GM19025 (cell line): ENCODE results near the gene PALM3.

Experiments used
- ATAC-seq: cut with Tn5 transposase; IDR thresholded peaks from one replicate; pipeline ENCODE4 v1.9.1; 2021; ENCODE audit warnings: mild to moderate bottlenecking, low read depth, moderate library complexity; ENCODE audit not compliant: unreplicated experiment

Gene PALM3

DNA sequence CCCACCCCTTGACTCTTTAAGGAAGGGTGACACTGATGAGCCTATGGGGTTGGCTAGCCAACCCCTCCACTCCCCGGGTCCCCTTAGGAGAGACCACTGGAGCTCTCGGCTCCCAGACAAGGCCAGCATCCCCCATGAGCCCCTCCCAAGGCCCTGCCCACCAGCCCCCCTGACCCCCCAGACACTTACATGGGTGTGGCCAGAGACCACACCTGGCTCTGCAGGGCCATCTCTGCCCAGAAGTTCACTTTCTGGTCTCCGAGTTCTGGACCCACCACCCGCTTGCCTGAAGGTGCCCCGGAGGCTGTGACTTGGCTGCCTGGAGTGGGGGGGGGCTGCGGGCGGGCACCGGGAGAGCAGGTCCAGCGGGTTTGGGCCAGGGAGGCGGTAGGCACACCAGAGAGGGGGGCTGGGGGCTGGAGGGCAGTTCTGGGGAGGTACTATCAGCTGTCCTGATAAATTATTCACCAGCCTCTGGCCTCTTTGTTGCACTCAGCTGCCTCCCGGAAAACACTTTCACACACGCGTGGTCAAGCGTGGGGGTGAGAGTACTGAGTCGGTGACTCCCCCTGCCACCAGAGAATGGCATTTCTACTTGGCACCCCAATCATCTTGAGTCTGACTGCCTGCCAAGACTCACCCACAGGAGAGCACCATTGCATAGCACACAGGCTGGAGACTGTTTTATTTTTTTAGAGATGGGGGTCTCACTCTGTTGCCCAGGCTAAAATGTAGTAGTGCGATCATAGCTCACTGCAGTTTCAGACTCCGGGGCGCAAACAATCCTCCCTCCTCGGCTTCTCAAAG lies at the start of gene PALM3:
Gene PALM3 (minus strand): TSS at position 326 of the 807 bp plus-strand sequence. CDS start 96 bp downstream, at position 230.
- no peak for ATAC-seq

DNA sequence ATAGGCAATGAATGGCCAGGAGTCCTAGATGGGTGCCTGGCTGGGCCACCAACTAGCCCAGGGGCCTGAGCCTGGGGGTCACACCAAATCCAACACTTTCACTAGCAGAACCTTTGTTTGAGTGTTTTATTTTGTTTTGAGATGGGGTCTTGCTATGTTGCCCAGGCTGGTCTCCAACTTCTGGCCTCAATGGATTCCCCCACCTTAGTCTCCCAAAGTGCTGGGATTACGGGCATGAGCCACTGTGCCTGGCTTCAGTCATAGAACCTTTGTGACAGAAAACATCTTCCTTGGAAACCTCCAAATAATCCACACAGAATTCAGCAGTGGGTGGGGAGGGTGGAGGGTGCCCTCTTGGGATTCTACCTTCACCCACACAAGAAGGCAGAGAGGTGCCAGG lies 49.6 kb upstream of the PALM3 start:
- ATAC-seq, result no peak

DNA sequence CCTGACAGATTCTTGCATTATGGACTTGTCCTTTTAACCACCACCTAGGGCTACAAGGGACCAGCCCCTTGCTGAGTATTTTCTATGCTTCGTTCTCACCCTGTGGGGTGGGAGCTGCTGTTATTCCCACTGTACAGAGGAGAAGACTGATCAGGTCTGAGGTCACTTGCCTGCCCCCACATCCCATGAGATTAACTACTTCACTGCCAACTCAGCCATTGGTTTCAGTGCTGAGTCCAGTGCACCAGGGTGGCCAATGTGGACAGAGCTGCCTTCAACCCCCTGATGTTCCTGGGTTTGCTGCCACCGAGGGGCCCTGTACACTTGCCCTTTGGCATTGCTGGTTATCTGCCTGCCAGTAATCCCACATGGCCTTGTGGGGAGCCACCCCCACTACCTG lies 48.8 kb upstream of the PALM3 start:
- ATAC-seq, result no peak

DNA sequence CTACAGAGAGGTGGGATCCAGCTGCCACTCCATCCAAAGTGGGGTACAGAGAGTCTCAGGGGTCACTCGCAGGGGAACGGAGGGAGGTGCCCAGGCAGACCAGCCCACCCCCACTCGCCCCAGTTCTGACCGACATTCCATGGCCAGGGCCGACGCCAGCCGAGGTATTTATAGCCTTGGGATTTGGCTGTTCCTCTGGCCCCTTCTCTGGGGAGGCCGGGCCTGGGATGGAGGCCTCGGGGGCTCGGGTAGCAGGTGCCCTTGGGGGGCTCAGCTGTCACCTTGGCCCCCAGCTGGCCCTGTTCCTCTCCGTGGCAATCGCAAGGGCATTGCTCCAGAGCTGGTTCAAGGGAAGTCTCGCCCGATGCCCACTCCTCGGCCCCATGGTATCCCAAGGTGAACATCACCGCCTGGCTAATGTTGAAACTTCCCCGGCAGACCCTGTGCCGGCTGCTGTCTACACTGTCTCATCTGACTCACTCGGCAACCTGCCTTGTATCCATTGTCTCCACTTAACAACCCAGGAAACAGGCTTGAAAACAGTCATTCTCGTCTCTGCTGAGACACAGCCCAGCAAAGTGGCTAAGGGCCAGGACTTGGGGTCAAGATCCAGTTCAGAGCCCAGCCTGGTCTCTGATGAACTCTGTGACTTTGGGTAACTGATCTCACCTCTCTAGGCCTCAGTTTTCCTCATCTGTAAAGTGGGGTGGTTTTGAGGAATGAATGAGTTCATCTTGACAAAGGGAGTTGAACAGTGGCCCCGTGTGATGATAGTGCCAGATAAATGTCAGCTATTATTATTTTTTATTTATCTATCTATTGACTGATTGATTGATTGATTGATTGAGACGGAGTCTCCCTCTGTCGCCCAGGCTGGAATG lies 45.9 kb upstream of the PALM3 start:
- ATAC-seq, result no peak

GRCh38 chr19:14106840-14107239 lies 45.0 kb upstream of the PALM3 start:
- no peak for ATAC-seq

DNA sequence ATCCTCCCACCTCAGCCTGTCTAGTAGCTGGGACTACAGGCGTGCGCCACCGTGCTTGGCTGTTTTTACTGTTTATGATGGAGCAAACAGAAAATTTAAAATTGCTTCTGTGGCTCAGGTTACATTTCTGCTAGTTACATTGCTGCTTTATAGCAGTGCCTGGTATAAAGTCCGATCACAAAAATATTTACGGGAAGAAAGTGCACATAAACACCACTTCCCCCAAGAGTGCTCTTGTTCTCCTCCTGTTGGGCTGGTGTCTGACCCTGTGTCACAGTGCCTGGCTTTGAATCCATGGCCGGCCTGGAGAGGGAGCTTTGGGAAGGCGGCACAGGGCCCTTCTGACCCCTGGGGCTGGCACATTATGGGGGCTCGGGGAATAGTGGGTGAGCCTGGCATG lies 43.8 kb upstream of the PALM3 start:
- ATAC-seq, result no peak

GRCh38 chr19:14103310-14103709 lies 41.4 kb upstream of the PALM3 start:
- no peak for ATAC-seq

GRCh38 chr19:14102756-14103155 lies 40.9 kb upstream of the PALM3 start:
- no peak for ATAC-seq

DNA sequence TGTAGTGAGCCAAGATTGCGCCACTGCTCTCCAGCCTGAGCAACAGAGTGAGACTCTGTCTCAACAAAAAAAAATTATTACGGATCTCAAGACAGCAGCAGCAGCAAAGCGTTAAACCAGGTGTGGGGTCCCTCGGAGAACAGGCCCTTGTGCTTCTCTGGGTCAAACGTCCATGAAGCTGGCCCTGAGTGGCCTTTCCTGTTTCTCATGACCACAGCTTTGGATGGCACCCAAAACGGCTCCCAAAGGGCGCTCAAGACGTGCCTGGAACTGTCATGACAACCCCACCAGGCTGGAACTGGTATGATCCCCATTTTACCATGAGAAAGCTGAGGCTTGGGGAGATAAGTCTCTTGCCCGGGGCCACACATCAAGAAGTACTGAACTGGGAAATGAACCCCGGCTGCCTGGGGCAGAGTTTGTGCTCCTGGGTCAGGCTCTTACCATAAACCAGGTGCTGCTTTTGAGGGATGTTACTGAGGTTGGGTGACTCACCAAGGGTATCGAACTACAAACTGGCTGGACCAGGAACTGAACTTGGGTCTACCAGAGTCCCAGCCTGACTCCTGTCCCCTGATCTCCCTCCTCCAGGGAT lies 40.3 kb upstream of the PALM3 start:
- no peak for ATAC-seq

- ATAC-seq, result no peak
These were observed 39.2 kb upstream of the PALM3 start for GRCh38 chr19:14101003-14101545.

GRCh38 chr19:14097532-14098151 lies 35.8 kb upstream of the PALM3 start:
- no peak for ATAC-seq

DNA sequence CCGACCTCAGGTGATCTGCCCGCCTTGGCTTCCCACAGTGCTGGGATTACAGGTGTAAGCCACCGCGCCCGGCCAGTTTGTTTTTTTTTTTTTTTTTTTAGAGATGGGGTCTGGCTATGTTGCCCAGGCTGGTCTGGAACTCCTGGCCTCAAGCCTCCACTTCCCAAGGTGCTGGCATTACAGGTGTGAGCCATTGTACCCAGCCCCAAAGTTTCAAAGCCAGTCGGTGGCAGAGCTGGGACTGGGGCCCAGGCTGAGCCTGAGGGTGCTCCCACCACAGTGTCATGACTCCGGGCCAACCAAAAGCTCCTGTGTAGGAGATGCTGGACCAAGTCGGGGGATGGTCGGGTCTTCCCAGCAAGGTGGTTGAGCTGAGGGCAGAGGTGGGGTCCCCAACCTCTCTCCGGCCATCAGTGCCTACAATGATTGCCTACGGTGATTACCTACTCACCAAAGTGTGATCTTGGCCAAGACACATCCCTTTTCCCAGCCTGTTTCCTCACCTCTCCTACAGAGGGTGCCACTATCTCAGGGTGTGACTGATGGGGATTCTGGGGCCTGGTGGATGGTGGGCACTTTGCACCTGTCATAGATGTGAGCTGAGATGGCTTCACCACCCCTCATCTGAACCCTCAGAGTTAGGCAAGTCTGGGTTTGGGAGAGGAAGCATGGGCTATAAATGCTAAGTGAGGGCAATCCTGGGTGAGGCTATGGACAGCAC lies 34.6 kb upstream of the PALM3 start:
- no peak for ATAC-seq

DNA sequence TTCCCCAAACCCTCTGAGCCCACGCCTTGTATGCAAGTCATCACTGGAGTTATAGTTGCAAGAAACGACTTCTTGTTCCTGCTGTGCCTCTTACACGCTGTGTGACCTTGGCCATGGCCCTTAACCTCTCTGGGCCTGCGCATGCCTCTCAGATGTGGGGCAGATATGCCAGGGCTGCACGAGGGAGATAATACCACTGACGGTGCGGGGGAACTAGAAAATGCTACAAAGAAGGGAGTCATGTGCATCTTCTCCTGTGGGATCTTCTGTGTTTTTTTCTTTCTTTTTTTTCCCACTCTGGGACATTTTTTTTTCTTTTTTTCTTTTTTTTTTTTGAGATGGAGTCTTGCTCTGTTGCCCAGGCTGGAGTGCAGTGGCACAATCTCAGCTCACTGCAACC lies 33.0 kb upstream of the PALM3 start:
- no peak for ATAC-seq

DNA sequence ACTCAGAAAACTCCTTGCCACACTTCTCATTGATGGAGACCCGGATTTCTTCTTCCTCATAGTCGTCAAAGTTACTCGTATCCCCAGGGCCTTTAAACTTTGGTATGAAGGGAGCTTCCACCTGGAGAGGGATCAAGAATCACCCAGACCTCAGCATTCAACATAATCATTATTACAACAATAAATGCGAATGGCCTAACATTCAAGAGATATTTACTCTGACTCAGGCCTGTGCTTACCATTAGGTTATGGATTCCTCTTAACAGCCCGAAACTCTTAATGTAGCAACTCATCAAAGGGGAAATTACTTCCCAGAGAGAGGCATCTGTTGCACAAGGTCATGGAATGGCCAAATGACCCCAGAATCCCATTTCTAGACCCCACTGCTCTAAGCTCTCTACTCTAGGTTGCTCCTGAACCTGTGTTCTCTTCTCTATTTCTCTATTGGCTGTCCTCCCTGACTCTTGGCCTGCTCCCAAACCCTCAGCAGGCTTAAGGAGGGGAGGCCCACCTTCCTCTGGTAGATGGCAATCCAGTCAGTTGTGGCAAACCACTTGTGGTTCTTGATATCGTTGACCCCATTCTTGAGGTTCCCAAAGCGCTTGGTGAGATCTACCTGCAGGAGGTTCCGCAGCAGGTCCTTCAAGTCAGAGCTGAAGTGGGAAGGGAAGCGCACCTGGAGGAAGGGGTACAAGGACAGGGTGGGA lies 31.4 kb upstream of the PALM3 start:
- no peak for ATAC-seq

DNA sequence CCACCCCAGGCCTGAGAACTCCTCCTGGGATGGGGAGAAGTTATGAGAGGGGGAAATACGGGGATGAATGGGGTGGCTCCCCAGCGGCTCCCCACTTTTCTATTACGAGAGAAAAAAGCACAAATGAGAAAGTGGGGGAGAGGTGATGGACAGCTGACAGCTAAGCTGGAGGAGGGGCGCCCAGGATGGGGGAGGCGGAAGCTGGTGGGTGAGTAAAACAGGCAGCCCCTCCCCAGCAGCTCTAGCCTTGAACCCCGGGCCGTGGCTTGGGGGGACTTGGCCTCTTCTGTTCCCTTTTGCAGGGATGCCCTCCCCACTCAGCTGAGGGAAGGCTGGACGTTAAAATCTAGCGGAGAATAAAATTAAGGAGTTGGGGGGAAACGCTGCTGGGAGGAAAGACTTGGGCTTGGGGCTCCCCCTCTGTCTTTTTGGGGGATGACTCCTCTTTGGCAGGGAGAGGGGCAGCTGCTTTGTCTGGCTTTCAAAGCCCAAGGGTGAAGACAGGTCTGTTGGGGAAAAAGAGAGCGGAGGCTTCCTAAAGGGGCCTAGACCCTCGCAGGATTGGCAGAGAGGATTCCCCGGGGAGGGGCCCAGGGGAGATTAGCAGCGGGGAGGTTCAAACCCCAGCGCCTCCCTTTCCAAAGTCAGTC lies 30.1 kb upstream of the PALM3 start:
- no peak for ATAC-seq

DNA sequence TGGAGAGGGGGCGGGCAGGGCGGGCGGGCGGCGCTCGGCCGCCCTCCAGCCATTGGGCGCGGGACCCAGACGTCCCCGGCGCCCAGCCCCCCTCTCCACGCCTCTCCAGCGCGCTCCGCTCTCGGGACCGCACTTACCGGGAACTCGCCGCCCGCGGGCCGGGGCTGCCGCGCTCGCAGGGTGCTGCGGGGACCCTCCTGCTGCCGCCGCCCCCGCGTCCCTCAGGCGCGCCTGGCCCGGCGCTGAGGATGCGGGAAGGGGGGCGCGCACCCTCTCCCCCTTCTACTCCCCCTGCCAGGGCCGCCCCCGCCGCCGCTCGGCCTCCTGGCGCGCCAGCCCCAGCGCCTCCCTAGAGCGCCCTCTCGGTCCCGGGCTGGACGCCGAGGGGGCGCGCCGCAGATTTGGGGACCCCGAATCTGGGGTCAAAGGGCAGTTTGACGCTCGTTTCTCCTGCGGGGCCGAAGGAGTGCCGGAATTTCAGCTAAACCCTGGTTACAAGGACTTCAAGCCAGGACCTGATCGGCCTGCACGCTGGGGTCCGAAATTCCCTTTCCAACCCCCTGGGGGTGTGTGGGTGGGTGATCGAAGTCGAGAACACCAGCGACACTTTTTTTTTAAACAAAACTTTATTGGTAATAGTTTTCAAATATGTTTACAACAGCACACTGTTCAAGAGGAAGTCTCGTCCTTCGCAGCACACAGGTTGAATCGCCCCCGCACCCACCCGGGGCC lies 29.4 kb upstream of the PALM3 start:
- ATAC-seq, result peak; percentile 55

DNA sequence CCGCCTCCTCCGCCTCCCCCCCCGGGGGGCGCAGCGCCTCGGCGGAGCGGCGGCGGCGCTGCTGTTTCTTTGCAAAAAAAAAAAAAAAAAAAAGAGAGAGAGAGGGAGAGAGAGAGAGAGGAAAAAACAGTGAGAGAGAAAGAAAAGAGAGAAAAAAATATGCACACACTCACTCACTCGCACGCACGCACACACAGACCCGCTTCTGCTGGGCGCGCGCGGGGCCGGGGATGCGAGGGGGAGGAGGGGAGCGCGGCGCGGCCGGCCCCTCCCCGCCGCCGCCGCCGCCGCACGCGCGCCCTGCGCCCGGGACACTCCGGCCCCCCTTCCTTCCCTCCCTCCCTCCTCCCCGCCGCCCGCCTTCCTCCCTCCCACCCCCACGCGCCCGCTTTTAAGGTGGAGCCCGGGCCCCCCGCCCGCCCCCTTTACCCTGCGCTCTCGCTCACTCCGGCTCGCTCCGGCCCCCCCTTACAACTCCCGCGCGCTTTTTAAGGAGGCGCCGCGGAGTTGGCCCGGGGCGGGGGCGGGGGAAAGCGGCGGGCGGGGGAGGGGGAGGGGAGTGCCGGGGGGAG lies 28.7 kb upstream of the PALM3 start, which contains the start of gene SAMD1:
Gene SAMD1 (minus strand): TSS at position 243 of the 572 bp plus-strand sequence.
- ATAC-seq, result peak; percentile 35
